NOMO-1 treated with DMSO at 0.1 percent for 48 hours (cell line): ENCODE results near the gene EFCAB11.
A peak's percentile ranks its signal among the peaks of the same experiment; 100 is the strongest.
"Not testable (repeated sequence)": the region's sequence is repeated elsewhere in the genome, so short reads cannot be mapped to it uniquely, and the experiment has no call there.

Experiments used
- DNase-seq: peaks from one replicate; lab custom pipeline; 2025; ENCODE audit not compliant: unreplicated experiment; lab: John Stamatoyannopoulos, UW

EFCAB11 gene

GRCh38 chr14:89912221-89912620 lies 42.3 kb downstream of the EFCAB11 start:
- no peak for DNase-seq

GRCh38 chr14:89911010-89911919 lies 43.3 kb downstream of the EFCAB11 start:
- no peak for DNase-seq

GRCh38 chr14:89910691-89911009 lies 43.9 kb downstream of the EFCAB11 start:
- no peak for DNase-seq

- DNase-seq = no peak
Observed at GRCh38 chr14:89909586-89909985, 44.9 kb downstream of the EFCAB11 start.

- DNase-seq = no peak
Observed at GRCh38 chr14:89908712-89909450, 45.6 kb downstream of the EFCAB11 start.

GRCh38 chr14:89907655-89908054 lies 46.9 kb downstream of the EFCAB11 start:
- no peak for DNase-seq

- no peak for DNase-seq
Observed at GRCh38 chr14:89906000-89906399, 48.5 kb downstream of the EFCAB11 start.

GRCh38 chr14:89903340-89903952 lies 51.1 kb downstream of the EFCAB11 start:
- no peak for DNase-seq

GRCh38 chr14:89902881-89903280 lies 51.6 kb downstream of the EFCAB11 start:
- DNase-seq = no peak

GRCh38 chr14:89900802-89901201 lies 53.7 kb downstream of the EFCAB11 start:
- DNase-seq = no peak

GRCh38 chr14:89899917-89900663 lies 54.4 kb downstream of the EFCAB11 start:
- DNase-seq = peak; percentile 7

GRCh38 chr14:89899291-89899690 lies 55.2 kb downstream of the EFCAB11 start:
- no peak for DNase-seq

- not testable (repeated sequence) for DNase-seq
Observed at GRCh38 chr14:89893388-89893787, 61.1 kb downstream of the EFCAB11 start.

- no peak for DNase-seq
Observed at GRCh38 chr14:89892953-89893352, 61.6 kb downstream of the EFCAB11 start.

GRCh38 chr14:89891721-89892120 lies 62.8 kb downstream of the EFCAB11 start:
- DNase-seq = not testable (repeated sequence)

- no peak for DNase-seq
Observed at GRCh38 chr14:89891055-89891454, 63.5 kb downstream of the EFCAB11 start.

- no peak for DNase-seq
Observed at GRCh38 chr14:89890589-89890988, 63.9 kb downstream of the EFCAB11 start.

GRCh38 chr14:89889626-89890025 lies 64.9 kb downstream of the EFCAB11 start:
- DNase-seq = no peak

- DNase-seq = no peak
Observed at GRCh38 chr14:89884761-89885160, 69.8 kb downstream of the EFCAB11 start.

- DNase-seq = no peak
Observed at GRCh38 chr14:89881839-89882238, 72.7 kb downstream of the EFCAB11 start.

- not testable (repeated sequence) for DNase-seq
Observed at GRCh38 chr14:89874091-89874490, 80.4 kb downstream of the EFCAB11 start.
